H9 (cell line): ENCODE data around the gene CIB4. TPM values are rescaled to one million over a fixed set of nuclear protein-coding genes. Genes with fewer than 3 reads are reported as not detected.

Experiments used
- DNase-seq: peaks from one replicate; pipeline ENCODE4 v3.0.0-alpha.2; 2017
- H2AFZ ChIP-seq: one replicate; pipeline ENCODE4 v1.6.1; 2013; ENCODE audit warnings: mild to moderate bottlenecking, low read length, control low read depth, moderate library complexity
- H2AK5ac ChIP-seq: 2 replicates; pipeline ENCODE4 v1.6.1; 2013; ENCODE audit warnings: low read length, control low read depth, mixed read lengths; ENCODE audit not compliant: insufficient read length
- H2BK120ac ChIP-seq: one replicate; pipeline ENCODE4 v1.6.1; 2013; ENCODE audit warnings: low read depth, mild to moderate bottlenecking, low read length, control low read depth, inconsistent platforms; ENCODE audit not compliant: poor library complexity, severe bottlenecking
- H2BK12ac ChIP-seq: 2 replicates; pipeline ENCODE4 v1.6.1; 2013; ENCODE audit warnings: low read length, control low read depth, mixed read lengths, low read depth; ENCODE audit not compliant: insufficient read length
- H2BK15ac ChIP-seq: 2 replicates; pipeline ENCODE4 v1.6.1; 2013; ENCODE audit warnings: low read depth, low read length, control low read depth
- H2BK20ac ChIP-seq: one replicate; pipeline ENCODE4 v1.6.1; 2013; ENCODE audit warnings: low read depth, mild to moderate bottlenecking, low read length, control low read depth, inconsistent platforms; ENCODE audit not compliant: poor library complexity, severe bottlenecking
- H2BK5ac ChIP-seq: 2 replicates; pipeline ENCODE4 v1.6.1; 2013; ENCODE audit warnings: low read length, control low read depth, mixed read lengths; ENCODE audit not compliant: insufficient read length
- H3K14ac ChIP-seq: 2 replicates; pipeline ENCODE4 v1.6.1; 2013; ENCODE audit warnings: low read length, control low read depth; ENCODE audit not compliant: insufficient read depth
- H3K18ac ChIP-seq: 2 replicates; pipeline ENCODE4 v1.6.1; 2013; ENCODE audit warnings: low read depth, mild to moderate bottlenecking, mixed read lengths, low read length, control low read depth; ENCODE audit not compliant: insufficient read length
- H3K23ac ChIP-seq: 2 replicates; pipeline ENCODE4 v1.6.1; 2013; ENCODE audit warnings: low read length, control low read depth, mixed read lengths, low read depth; ENCODE audit not compliant: insufficient read length
- H3K23me2 ChIP-seq: 2 replicates; pipeline ENCODE4 v1.6.1; 2013; ENCODE audit warnings: low read depth, mild to moderate bottlenecking, mixed read lengths, low read length, control low read depth; ENCODE audit not compliant: insufficient read length, poor library complexity, severe bottlenecking
- H3K27ac ChIP-seq: 2 replicates; pipeline ENCODE4 v1.5.1; 2013; ENCODE audit warnings: low read length, control low read depth, mixed read lengths, low read depth; ENCODE audit not compliant: insufficient read length
- H3K27me3 ChIP-seq: 2 replicates; pipeline ENCODE4 v1.6.1; 2013; ENCODE audit warnings: low read length, control low read depth, inconsistent platforms; ENCODE audit not compliant: insufficient read depth
- H3K4ac ChIP-seq: 2 replicates; pipeline ENCODE4 v1.6.1; 2013; ENCODE audit warnings: low read depth, mild to moderate bottlenecking, control low read depth, inconsistent platforms, low read length, moderate library complexity
- H3K4me1 ChIP-seq: 2 replicates; pipeline ENCODE4 v1.6.1; 2013; ENCODE audit warnings: low read length, control low read depth, inconsistent platforms; ENCODE audit not compliant: insufficient read depth
- H3K4me2 ChIP-seq: 2 replicates; pipeline ENCODE4 v1.6.1; 2013; ENCODE audit warnings: low read length, control low read depth, mixed read lengths; ENCODE audit not compliant: insufficient read length, insufficient read depth
- H3K56ac ChIP-seq: 2 replicates; pipeline ENCODE4 v1.6.1; 2013; ENCODE audit warnings: low read depth, mild to moderate bottlenecking, mixed read lengths, low read length, control low read depth; ENCODE audit not compliant: insufficient read length
- H3K79me1 ChIP-seq: 2 replicates; pipeline ENCODE4 v1.6.1; 2013; ENCODE audit warnings: low read depth, mild to moderate bottlenecking, moderate library complexity, low read length, control low read depth, inconsistent platforms; ENCODE audit not compliant: insufficient read depth, poor library complexity, severe bottlenecking
- H3K79me2 ChIP-seq: 2 replicates; pipeline ENCODE4 v1.6.1; 2013; ENCODE audit warnings: low read length, control low read depth, inconsistent platforms; ENCODE audit not compliant: insufficient read depth
- H3K9ac ChIP-seq: 2 replicates; pipeline ENCODE4 v1.6.1; 2013; ENCODE audit warnings: low read length, control low read depth, mixed read lengths; ENCODE audit not compliant: insufficient read length; ENCODE audit errors: extremely low read depth
- H3K9me3 ChIP-seq: one replicate; pipeline ENCODE4 v1.6.1; 2013; ENCODE audit warnings: low read depth, low read length, inconsistent platforms; ENCODE audit not compliant: control insufficient read depth
- H3T11ph ChIP-seq: one replicate; pipeline ENCODE4 v1.6.1; 2013; ENCODE audit warnings: mild to moderate bottlenecking, low read length, control low read depth, inconsistent platforms
- H4K20me1 ChIP-seq: one replicate; pipeline ENCODE4 v1.6.1; 2013; ENCODE audit not compliant: control insufficient read depth, insufficient read length, insufficient read depth
- H4K5ac ChIP-seq: 2 replicates; pipeline ENCODE4 v1.6.1; 2013; ENCODE audit warnings: low read depth, mild to moderate bottlenecking, mixed read lengths, low read length, control low read depth; ENCODE audit not compliant: insufficient read length
- H4K8ac ChIP-seq: replicated peaks from 2 replicates; pipeline ENCODE4 v1.6.1; 2013; ENCODE audit warnings: low read length, control low read depth, mixed read lengths, low read depth; ENCODE audit not compliant: insufficient read length
- H4K91ac ChIP-seq: 2 replicates; pipeline ENCODE4 v1.6.1; 2013; ENCODE audit warnings: low read depth, mild to moderate bottlenecking, moderate library complexity, mixed read lengths, low read length, control low read depth; ENCODE audit not compliant: insufficient read length
- H3K27ac Mint-ChIP-seq, 3 experiments: 2 replicates in 2 of 3; 3 replicates in 1 of 3; pipeline ENCODE4 v1.8.0; 2020 to 2021; ENCODE audit warnings: mixed read lengths in 3 of 3, mild to moderate bottlenecking in 1 of 3, moderate library complexity in 1 of 3
- H3K27me3 Mint-ChIP-seq: 2 replicates; pipeline ENCODE4 v1.8.0; 2021; ENCODE audit warnings: low read depth, mild to moderate bottlenecking, moderate library complexity, mixed read lengths
- H3K36me3 Mint-ChIP-seq, 3 experiments: 2 replicates in 2 of 3; 3 replicates in 1 of 3; pipeline ENCODE4 v1.8.0; 2020 to 2021; ENCODE audit warnings: low read depth in 3 of 3, mixed read lengths in 3 of 3; ENCODE audit not compliant: insufficient read depth in 1 of 3
- H3K4me1 Mint-ChIP-seq, 2 experiments: 2 replicates each; pipeline ENCODE4 v1.8.0; 2020; ENCODE audit warnings: mixed read lengths in 2 of 2
- H3K4me3 Mint-ChIP-seq, 2 experiments: 2 replicates in 1 of 2; 3 replicates in 1 of 2; pipeline ENCODE4 v1.8.0; 2020 to 2021; ENCODE audit warnings: mild to moderate bottlenecking in 2 of 2, mixed read lengths in 2 of 2, moderate library complexity in 1 of 2
- H3K9me3 Mint-ChIP-seq, 2 experiments: 2 replicates in 1 of 2; 3 replicates in 1 of 2; pipeline ENCODE4 v1.8.0; 2020; ENCODE audit warnings: mild to moderate bottlenecking in 2 of 2, mixed read lengths in 2 of 2, moderate library complexity in 1 of 2
- CTCF ChIP-seq: fragments of 200-600 bp; sonication (generic); conservative IDR thresholded peaks from 3 replicates; pipeline ENCODE4 v1.8.0; 2021; ENCODE audit warnings: antibody characterized with exemption, mild to moderate bottlenecking
- WGBS: extraction: QIAGEN DNeasy Blood & Tissue Kit; methylation state at CpG from one replicate; pipeline ENCODE4 v1.1.7; 2013; ENCODE audit warnings: missing lambda C conversion rate, low lambda C conversion rate, mixed read lengths; ENCODE audit not compliant: insufficient read length; ENCODE audit errors: extremely low coverage; 5-methylcytosine and 5-hydroxymethylcytosine counted together
- total RNA-seq: library from RNA; stranded (reverse); gene quantifications from 2 replicates; pipeline ENCODE4 v1.2.1, GENCODE V29; 2021

CIB4 gene
- total RNA-seq, 1 experiment from 2014 or later, result not detected

GRCh38 chr2:26580751-26581150, 60.4 kb downstream of the CIB4 start:
- H3K27me3 ChIP-seq, result no peaks in the 10 kb centered on the region
- no peak overlapping the region for H3K4me2 ChIP-seq
- H3K23me2 ChIP-seq, result no peaks in the 10 kb centered on the region
- no peak overlapping the region for H2AFZ ChIP-seq
- H2BK15ac ChIP-seq, result no peak overlapping the region
- Mint-ChIP-seq H3K27ac (no peak overlapping the region), H3K36me3 (no peaks in the 10 kb centered on the region), H3K27me3 (peaks cover 37% of the 10 kb centered on the region), H3K4me1 (peaks cover 11 to 18% of the 10 kb centered on the region in 2 experiments), H3K4me3 (no peak overlapping the region), H3K9me3 (no peaks in the 10 kb centered on the region)
- H3K23ac ChIP-seq, result no peak overlapping the region
- H4K91ac ChIP-seq, result no peak overlapping the region
- H3K56ac ChIP-seq, result no peak overlapping the region
- no peak overlapping the region for H2BK20ac ChIP-seq
- no peak overlapping the region for H3K27ac ChIP-seq
- no CpG with 5 or more reads among the region's 5 CpGs for WGBS
- no peak overlapping the region for H2BK12ac ChIP-seq
- H2BK5ac ChIP-seq, result no peak overlapping the region
- H2AK5ac ChIP-seq, result no peak overlapping the region
- no peak overlapping the region for H4K8ac ChIP-seq
- H3K14ac ChIP-seq, result no peak overlapping the region
- peak; percentile 18 for DNase-seq
- no peaks in the 10 kb centered on the region for H3K9me3 ChIP-seq
- H4K5ac ChIP-seq, result no peak overlapping the region
- no peak for TF ChIP-seq CTCF
- H2BK120ac ChIP-seq, result no peak overlapping the region
- H3K4ac ChIP-seq, result no peak overlapping the region
- no peaks in the 10 kb centered on the region for H3K79me2 ChIP-seq
- H3K4me1 ChIP-seq, result no peaks in the 10 kb centered on the region
- H3K18ac ChIP-seq, result no peak overlapping the region
- no peaks in the 10 kb centered on the region for H3K79me1 ChIP-seq
- no peak overlapping the region for H3T11ph ChIP-seq
- no peaks in the 10 kb centered on the region for H4K20me1 ChIP-seq
- no peak overlapping the region for H3K9ac ChIP-seq
